Prostate gland (tissue), 2 donors: Measurements from ENCODE around the gene ENOX2.

ENCODE experiments used
- POLR2A ChIP-seq: fragments of 450-650 bp; IDR thresholded peaks from one replicate; pipeline ENCODE4 v1.6.1; 2016; ENCODE audit warnings: antibody characterized with exemption, mild to moderate bottlenecking
- TF ChIP-seq, protein P1 (sequence below), 4 experiments: fragments of 200-600 bp in 2 of 4; fragments of 450-650 bp in 2 of 4; sonication (generic) in 2 of 4; IDR thresholded peaks; 1 replicate in 3 of 4; 2 replicates in 1 of 4; pipeline ENCODE4 v1.5.1; 2016 to 2019; ENCODE audit warnings: antibody characterized with exemption in 4 of 4, mild to moderate bottlenecking in 2 of 4, moderate library complexity in 2 of 4

- TF ChIP-seq, protein P1, sequence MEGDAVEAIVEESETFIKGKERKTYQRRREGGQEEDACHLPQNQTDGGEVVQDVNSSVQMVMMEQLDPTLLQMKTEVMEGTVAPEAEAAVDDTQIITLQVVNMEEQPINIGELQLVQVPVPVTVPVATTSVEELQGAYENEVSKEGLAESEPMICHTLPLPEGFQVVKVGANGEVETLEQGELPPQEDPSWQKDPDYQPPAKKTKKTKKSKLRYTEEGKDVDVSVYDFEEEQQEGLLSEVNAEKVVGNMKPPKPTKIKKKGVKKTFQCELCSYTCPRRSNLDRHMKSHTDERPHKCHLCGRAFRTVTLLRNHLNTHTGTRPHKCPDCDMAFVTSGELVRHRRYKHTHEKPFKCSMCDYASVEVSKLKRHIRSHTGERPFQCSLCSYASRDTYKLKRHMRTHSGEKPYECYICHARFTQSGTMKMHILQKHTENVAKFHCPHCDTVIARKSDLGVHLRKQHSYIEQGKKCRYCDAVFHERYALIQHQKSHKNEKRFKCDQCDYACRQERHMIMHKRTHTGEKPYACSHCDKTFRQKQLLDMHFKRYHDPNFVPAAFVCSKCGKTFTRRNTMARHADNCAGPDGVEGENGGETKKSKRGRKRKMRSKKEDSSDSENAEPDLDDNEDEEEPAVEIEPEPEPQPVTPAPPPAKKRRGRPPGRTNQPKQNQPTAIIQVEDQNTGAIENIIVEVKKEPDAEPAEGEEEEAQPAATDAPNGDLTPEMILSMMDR (IDR thresholded peaks at IDR 0.05), result no peak
- no peak for TF ChIP-seq POLR2A
Measured at GRCh38 chrX:130799393-130799792, 103.6 kb downstream of the ENOX2 start.
